EL (cell line): Measurements from ENCODE around the gene CYTH3.
"Not testable (repeated sequence)": the region's sequence is repeated elsewhere in the genome, so short reads cannot be mapped to it uniquely, and the experiment has no call there.

Experiments
- DNase-seq: peaks from one replicate; pipeline ENCODE4 v3.0.0-alpha.2; 2016

The CYTH3 gene

DNA sequence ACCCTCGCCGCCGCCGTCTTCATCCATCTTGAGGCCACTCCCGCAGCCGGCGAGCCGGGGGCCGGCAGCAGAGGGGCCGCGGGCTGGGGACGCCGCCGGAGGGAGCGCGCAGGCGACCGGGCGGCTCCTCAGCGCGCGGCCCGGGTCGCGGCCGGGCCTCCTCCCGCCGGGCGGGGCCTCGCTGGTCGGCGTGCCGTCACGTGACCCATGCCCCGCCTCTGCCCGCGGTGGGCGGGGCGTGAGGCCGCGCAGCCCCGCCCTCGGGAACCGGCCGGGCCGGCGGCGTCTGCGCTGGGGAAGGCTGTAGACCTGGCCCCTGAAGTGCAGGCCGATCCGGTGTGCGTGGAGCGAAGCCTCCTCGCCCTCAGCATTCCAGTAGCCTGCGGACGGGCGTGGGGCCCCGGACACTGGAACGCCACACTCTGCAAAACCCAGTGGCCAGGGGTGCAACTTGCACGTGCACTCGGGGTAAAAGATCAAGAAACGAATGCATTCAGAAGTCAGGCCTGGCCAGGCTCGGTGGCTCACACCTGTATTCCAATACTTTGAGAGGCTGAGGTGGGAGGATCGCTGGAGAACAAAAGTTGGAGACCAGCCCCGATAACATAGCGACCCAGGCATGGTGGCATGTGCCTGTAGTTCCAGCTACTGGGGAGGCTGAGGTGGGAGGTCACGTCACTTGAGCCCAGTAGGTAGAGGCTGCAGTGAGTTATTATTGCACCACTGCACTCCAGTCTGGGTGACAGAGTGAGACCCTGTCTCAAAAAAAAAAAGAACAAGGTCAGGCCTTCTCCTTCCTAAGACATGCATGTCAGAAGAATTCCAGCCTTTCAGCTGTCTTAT lies at the start of gene CYTH3:
TSS of gene CYTH3 (minus strand) at position 144 of the 843 bp plus-strand sequence. CDS start at position 27, 117 bp downstream.
- peak; percentile 82 for DNase-seq

- DNase-seq = no peak
Measured at GRCh38 chr7:6320791-6321190, 48.4 kb upstream of the CYTH3 start.

DNA sequence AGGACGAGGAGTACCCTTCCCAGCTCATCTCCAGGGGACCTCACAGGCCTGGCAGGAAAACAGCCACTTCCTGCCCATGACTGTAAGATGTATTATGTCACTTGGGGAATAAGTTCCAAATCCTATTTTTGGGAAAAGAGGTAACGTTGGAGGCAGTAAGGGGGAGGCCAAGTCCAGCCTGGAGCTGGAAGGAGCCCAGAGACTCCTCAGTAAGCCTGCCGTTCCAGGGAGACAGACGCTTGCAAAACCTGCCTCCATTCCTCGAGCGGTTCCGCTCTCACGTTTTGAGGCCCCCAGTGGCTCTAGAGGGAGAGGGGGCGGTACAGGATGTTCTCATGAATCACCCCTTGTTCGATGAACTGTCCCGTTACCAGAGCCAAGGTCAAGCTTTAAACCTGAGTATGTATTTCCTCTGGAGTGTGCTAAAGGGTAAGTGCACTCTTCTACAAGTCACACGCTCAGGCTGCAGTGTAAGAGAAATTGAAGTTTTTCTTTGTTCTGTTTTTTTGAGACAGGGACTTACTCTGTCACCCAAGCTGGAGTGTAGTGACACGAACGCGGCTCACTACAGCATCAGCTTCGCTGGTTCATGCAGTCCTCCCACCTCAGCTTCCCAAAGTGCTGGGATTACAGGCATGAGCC lies 45.5 kb upstream of the CYTH3 start:
- DNase-seq = peak; percentile 86

DNA sequence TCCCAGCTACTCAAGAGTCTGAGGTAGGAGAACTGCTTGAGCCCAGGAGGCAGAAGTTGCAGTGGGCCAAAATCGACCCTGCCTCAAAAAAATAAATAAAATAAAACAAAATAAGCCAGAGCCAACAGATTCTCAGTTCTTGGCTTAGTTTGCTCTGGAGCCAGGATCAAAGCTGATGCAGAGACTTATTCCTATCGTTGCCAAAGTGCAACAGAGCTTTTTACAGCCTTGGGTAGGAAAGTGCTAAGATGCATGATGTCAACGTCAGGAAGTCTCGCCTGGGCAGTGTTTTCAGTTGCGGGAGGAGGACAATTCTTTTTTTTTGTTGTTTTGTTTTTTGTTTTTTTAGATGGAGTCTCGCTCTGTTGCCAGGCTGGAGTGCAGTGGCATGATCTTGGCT lies 43.8 kb upstream of the CYTH3 start:
- no peak for DNase-seq

- no peak for DNase-seq
Measured at GRCh38 chr7:6315746-6316145, 43.3 kb upstream of the CYTH3 start.

GRCh38 chr7:6310271-6310993 lies 38.0 kb upstream of the CYTH3 start:
- no peak for DNase-seq

GRCh38 chr7:6307762-6308161 lies 35.3 kb upstream of the CYTH3 start:
- DNase-seq = peak; percentile 35

DNA sequence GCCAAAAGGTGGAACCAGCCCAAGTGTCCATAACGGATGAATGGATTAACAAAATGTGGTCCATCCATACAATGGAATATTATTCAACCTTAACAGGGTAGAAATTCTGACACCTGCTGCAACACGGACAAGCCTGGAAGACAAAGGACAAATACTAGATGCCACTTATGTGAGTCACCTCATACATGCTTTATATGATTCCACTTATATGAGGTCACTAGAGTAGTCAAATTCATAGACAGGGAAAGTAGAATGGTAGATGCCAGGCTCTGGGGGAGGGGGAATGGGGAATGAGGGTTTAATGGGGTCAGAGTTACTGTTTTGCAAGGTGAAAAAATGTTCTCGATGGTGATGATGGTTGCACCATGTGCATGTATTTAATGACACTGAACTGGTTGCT lies 34.0 kb upstream of the CYTH3 start:
- peak; percentile 91 for DNase-seq

- no peak for DNase-seq
Measured at GRCh38 chr7:6305330-6305729, 32.9 kb upstream of the CYTH3 start.

DNA sequence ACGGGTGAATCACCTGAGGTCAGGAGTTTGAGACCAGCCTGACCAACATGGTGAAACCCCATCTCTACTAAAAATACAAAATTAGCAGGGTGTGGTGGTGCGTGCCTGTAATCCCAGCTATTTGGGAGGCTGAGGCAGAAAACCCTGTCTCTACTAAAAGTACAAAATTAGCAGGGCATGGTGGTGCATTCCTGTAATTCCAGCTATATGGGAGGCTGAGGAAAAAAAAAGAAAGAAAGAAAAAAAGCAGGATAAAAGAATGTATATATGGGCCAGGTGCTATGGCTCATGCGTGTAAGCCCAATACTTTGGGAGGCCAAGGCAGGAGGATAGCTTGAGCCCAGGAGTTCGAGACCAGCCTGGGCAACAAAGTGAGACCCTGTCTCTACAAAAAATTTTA lies 29.0 kb upstream of the CYTH3 start:
- not testable (repeated sequence) for DNase-seq

DNA sequence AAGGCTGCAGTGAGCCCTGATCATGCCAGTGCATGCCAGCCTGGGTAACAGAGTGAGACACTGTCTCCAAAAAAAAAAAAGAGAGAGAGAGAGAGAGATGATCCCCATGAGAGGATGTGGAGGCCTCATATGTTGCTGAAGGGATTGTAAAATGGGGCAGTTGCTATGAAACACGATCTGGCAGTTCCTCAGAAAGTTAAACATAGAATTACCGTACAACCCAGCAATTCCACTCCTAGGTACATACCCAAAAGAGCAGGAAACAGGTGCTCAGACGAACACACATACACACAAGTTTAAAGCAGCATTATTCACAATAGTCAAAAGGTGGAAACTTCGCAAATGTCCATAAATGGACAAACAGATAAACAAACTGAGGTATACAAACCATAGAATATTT lies 27.4 kb upstream of the CYTH3 start:
- no peak for DNase-seq

DNA sequence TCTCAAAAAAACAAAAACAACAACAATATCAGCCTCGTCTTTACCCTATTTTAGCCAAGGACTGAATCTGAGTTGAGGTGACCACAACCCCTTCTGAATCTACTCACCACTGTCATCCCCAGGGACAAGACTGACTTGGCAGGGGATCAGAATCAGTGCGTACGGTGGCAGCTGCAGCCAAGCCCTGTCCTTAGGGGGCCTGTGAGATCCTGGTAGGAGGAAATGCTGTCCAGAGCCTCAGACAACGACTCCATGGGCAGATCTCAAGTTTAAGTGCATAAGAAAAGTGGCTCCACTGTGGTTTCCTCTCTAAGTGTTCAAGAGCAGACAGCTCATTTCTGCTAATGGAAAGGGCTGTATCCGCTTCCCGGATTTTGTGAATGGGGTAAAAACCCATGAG lies 22.4 kb upstream of the CYTH3 start:
- no peak for DNase-seq

DNA sequence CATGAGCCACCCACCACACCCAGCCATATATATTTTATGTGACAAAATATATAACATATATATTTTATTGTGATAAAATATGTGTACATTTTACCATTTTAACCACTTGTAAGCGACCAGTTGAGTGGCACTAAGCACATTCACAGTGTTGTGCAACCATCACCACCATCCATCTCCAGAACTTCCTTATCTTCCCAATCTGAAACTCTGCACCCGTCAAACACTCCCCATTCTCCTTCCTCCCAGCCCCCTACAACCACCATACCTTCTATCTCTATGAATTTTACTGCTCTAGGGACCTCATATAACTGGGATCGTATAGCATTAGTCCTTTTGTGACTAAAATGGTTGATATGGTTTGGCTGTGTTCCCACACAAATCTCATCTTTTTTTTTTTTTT lies 20.8 kb upstream of the CYTH3 start:
- DNase-seq = no peak

- DNase-seq = not testable (repeated sequence)
Measured at GRCh38 chr7:6291941-6292340, 19.5 kb upstream of the CYTH3 start.

DNA sequence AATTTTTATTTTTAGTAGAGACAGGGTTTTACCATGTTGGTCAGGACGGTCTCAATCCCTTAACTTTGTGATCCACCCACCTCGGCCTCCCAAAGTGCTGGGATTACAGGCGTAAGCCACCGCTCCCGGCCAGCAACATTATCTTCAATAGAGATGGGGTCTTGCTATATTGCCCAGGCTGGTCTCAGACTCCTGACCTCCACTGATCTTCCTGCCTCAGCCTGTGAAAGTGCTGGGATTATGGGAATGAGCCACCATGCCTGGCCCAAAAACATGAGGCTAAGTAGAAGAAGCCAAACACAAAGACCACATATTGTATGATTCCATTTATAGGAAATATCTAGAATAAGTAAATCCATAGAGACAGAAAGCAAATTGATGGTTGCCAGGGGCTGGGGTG lies 19.1 kb upstream of the CYTH3 start:
- DNase-seq = no peak

GRCh38 chr7:6290319-6290741 lies 17.9 kb upstream of the CYTH3 start:
- DNase-seq = peak; percentile 36

- DNase-seq = no peak
Measured at GRCh38 chr7:6288270-6288860, 15.9 kb upstream of the CYTH3 start.

DNA sequence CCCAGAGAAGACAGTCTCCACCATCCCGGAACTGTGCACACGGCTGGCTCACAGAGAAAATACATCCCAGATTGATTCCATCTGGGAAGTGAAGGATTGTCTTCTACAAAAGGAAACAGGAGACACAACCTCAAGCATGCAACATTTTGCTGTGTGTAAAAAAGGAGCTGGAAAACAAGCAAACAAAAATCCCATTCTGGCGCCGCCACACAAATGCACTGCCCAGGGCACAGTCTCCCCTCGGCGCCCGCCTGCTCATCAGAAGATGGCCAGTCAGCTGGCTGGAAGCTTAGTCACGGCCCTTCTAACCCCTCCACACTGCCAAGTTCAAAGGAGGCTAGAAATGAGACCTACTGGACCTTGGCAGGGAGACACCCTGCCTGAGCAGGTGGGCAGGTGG lies 14.1 kb upstream of the CYTH3 start:
- DNase-seq = peak; percentile 60

DNA sequence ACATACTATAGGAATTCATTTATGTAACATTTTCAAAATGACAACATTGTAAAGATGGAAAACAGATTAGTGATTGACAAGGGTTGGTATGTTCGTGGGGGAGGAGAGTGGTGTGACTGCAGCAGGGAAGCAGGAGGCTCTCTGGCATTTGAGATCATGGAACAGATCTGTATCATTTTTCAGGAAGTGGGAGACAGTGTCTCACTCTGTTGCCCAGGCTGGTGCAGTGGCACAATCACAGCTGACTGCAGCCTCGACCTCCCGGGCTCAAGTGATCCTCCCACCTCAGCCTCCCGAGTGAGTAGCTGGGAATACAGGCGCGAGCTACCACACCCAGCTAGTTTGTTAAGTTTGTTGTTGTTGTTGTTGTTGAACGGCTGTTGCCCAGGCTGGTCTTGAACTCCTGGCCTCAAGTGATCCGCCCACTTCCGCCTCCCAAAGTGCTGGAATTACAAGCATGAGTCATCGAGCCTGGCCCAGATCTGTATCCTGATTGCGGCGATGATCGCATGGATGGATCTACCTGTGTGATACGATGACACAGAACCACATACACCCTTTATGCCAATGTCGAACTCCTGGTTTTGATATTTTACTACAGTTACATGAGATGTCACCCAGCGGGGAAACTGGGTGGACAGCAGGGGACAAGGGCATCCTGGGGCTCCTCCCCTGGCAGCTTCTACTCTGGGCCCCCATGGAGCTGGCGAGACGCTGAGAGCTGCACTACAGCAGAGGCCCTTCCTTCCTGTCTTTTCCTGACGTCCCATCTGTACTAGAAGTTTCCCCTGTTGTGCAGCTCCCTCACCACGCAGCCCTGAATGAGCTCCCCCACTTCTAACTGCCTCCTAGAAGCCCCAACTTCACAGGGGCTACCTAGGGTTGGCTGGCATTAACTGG lies 12.3 kb upstream of the CYTH3 start:
- peak; percentile 36 for DNase-seq

- DNase-seq = peak; percentile 66
Measured at GRCh38 chr7:6284055-6284400, 11.6 kb upstream of the CYTH3 start.

DNA sequence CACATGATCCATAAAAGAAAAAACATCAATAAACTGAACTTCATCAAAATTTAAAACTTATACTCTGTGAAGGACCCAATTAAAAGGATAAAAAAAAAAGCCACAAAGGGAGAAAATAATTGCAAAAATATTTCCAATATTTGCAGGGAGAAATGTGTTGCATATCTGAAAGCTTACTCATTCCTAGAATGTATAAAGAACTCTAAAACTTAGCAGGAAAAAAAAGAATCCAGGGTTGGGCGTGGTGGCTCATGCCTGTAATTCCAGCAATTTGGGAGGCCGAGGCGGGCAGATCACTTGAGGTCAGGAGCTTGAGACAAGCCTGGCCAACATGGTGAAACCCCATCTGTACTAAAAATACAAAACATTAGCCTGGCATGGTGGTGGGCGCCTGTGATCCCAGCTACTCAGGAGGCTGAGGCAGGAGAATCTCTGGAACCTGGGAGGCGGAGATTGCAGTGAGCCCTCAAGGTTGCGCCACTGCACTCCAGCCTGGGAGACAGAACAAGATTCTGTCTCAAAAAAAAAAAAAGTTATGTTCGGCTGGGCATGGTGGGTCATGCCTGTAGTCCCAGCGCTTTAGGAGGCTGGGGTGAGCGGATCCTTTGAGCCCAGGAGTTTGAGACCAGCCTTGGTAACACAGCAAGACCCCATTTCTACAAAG lies 11.1 kb upstream of the CYTH3 start:
- DNase-seq = peak; percentile 91

DNA sequence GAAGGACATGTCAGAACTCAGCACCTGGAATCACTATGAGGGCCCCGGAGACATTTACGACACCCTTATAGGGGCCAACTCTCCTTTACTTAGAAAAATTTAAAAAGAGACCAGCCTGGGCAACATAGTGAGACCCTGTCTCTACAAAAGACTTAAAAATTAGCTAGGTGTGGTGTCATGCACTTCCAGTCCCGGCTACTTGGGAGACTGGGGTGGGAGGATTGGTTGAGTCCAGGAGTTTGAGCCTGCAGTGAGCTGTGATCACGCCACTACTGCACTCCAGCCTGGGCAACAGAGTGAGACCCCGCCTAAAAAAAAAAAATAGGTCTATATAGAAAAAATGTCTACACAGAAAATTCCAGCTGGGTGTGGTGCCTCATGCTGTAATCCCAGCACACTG lies 7.5 kb upstream of the CYTH3 start:
- no peak for DNase-seq
